Kidney tubule cell (primary cell): ENCODE measurements around the gene COPB2.
A peak's percentile ranks its signal among the peaks of the same experiment; 100 is the strongest.
"Not testable (repeated sequence)": the region's sequence is repeated elsewhere in the genome, so short reads cannot be mapped to it uniquely, and the experiment has no call there.

Experiments
- DNase-seq: peaks from one replicate; pipeline ENCODE4 v3.0.0-alpha.2; 2018; ENCODE audit warnings: low spot score

Gene COPB2

DNA sequence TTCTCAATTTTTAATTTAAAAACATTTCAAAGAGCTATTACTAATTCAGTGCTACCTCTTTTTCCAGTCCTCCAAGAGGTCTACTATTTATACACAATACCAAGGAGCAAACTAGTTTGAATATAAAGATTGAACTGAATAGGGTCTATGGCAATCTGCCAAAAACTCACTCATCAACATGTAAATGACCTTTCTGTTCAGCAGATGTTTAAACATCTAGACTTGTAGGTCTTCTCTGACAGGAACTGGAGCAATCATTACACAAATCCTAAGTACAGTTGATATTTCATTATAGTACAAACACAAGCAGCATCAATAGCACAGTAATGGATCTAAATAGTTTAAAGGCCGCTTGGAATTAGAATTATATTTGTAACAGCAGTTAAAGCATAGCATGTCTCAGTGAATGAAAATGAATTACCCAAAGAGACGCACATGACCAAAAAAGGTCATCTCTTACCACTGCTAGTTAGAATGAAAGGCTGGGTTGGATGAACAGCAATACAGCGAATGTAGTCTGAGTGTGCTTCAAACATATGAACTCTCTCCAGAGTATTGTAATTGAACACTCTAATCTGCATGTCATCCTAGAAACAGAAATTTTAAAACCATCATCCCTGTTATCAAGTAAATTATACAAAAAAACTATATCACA lies 10.7 kb downstream of the COPB2 start:
- no peak for DNase-seq

GRCh38 chr3:139377378-139377777 lies 12.1 kb downstream of the COPB2 start:
- DNase-seq = no peak

DNA sequence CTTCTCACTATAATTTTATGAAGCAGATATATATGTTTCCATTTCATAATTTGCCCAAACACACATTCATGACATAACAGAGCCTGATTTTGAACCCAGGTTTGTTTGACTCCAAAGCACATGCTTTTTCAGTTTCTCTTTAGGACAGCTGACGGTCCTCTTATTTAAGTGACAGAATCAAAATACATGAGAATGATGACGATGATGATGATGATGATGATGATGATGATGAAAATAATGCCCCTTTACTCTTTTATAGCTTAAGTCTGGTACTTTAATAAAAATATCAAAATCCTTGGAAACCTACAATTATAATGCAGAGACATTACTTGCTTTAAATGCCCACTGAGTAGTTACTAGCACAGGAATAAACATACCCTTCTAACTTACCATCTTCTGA lies 15.3 kb downstream of the COPB2 start:
- DNase-seq = no peak

GRCh38 chr3:139364549-139364948 lies 24.9 kb downstream of the COPB2 start:
- no peak for DNase-seq

- no peak for DNase-seq
Measured at GRCh38 chr3:139361276-139361675, 28.2 kb downstream of the COPB2 start.

DNA sequence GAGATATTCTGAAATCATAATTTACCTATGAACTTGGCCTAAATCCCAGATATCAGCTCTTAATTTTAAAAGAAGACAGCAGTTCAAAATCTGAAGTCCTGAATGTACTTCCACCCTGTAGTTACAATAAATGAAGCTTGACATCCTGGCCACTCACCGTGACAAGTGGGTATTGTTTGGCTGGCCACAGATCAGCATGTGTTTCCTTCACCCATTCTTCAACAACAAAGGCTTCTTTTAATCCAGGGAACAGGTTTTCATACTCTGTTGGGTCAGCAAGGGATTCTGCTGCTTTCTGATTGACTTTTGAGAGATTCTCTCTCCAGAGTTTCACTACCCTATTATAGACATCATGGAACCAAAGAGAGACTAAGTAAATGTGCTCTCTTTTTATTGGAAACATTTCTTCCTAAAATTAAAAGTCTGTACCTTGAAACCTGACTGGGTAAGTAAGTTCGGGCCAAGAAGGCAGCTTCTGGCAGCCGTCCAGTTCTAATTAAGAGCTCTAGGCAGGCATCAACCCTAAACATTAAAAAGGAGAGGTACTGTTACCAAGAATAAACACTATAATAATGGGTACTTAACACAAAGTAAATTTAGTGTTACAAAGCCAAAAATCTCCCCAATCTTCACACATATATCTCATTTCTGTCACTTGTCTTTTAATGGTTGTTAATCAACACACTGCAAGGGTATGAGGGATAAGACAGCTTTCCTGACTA lies 30.4 kb downstream of the COPB2 start:
- DNase-seq = peak; percentile 51

DNA sequence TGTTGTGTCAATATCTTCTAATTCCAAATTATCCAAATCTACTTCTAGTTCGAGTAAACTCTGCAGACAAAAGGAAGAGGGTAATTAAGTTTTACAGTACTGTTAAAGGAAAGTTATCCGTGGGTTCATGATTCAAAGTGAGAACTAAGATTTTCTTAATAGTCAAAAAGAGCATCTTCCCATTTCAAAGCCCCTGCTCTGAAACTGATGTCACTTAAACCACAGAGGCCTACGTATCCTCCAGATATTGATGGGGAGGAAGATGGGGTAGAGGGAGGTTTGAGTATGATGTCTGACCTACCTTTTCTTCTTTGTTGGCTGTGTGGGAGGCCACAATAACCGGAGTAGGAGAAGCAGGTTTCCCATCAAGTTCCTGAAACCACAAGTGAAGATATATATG lies 31.5 kb downstream of the COPB2 start:
- DNase-seq = no peak

GRCh38 chr3:139355891-139356290 lies 33.6 kb downstream of the COPB2 start:
- DNase-seq = no peak

DNA sequence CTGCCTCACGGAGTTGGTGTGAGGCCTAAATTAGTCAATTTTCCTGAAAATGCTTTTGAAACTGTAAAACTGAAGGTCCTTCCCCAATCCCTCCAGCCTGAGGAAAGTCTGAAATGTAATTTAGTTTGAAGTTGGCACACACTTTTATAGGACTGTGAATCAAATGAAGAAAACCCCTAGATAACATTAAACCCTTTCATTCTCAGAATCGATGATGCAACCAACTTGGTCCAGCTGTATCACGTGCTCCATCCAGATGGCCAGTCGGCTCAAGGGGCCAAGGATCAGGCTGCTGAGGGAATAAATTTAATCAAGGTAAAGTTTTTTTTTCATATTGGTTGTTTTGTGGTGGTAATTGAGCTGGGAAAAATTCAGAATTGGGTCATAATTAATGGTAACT lies 34.0 kb downstream of the COPB2 start:
- DNase-seq = no peak

GRCh38 chr3:139354661-139355060 lies 34.8 kb downstream of the COPB2 start:
- no peak for DNase-seq

- peak; percentile 64 for DNase-seq
Measured at GRCh38 chr3:139353920-139354556, 35.4 kb downstream of the COPB2 start.

DNA sequence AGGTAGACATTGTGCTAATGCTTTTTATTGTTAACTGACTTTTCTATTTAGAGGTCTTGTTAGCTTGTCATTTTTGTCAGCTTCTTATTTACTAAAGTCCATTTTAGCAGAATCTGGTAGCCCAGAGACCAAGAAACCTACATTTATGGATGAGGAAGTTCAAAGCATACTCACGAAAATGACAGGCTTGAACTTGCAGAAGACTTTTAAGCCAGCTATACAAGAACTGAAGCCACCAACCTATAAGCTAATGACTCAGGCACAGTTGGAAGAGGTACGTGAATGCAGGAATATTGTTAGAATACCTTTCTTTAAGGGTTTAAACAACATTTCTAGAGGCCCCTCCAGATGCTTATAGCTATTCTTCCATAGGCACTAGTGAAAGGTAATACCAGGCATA lies 42.7 kb downstream of the COPB2 start:
- no peak for DNase-seq

- DNase-seq = peak; percentile 90
Measured at GRCh38 chr3:139343895-139344856, 45.3 kb downstream of the COPB2 start, which contains the start of gene MRPS22. Gene MRPS22, plus strand, starts transcription at chr3:139344020. Its CDS starts 7 bp downstream, at chr3:139344027.

GRCh38 chr3:139342054-139342453 lies 47.4 kb downstream of the COPB2 start:
- DNase-seq = no peak

- DNase-seq = no peak
Measured at GRCh38 chr3:139340784-139341183, 48.7 kb downstream of the COPB2 start.

- DNase-seq = no peak
Measured at GRCh38 chr3:139339219-139339906, 50.1 kb downstream of the COPB2 start.

DNA sequence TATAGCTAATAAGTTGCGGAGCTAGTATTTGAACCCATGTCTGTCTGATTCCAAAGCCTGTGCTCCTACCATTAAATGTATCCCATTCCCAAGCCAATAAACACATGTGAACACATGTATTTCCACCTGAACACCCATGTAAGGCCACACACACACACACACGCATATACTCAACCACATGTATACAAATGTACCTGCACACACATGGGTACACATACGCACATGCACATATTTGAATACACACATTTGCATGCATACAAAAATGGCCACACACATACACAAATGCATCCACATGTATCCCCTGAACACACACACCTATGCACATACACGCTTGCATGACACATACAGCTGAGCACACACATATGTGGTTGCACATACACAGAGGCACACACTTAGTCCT lies 51.0 kb downstream of the COPB2 start:
- DNase-seq = no peak

- DNase-seq = not testable (repeated sequence)
Measured at GRCh38 chr3:139334675-139335074, 54.8 kb downstream of the COPB2 start.

GRCh38 chr3:139332092-139332491 lies 57.4 kb downstream of the COPB2 start:
- no peak for DNase-seq

- DNase-seq = peak; percentile 86
Measured at GRCh38 chr3:139329364-139329850, 60.0 kb downstream of the COPB2 start.

- DNase-seq = no peak
Measured at GRCh38 chr3:139328356-139328755, 61.1 kb downstream of the COPB2 start.
